ENCODE results near the gene SUSD4.

- no peak for TF ChIP-seq CTCF (conservative IDR thresholded peaks at IDR 0.05 in 1 of 2, IDR thresholded peaks at IDR 0.05 in 1 of 2; ENCODE audit: low read depth in 1 of 2, low read length in 2 of 2)
- no peak for TF ChIP-seq EZH2 (IDR thresholded peaks at IDR 0.05; ENCODE audit: low read length, missing control alignments)
Observed at GRCh38 chr1:223253916-223254315, 110.1 kb downstream of the SUSD4 start.
